ENCODE results near the gene RHOA.
A peak's percentile ranks its signal among the peaks of the same experiment; 100 is the strongest.
"Not testable (repeated sequence)": the region's sequence is repeated elsewhere in the genome, so short reads cannot be mapped to it uniquely, and the experiment has no call there.

RHOA gene

DNA sequence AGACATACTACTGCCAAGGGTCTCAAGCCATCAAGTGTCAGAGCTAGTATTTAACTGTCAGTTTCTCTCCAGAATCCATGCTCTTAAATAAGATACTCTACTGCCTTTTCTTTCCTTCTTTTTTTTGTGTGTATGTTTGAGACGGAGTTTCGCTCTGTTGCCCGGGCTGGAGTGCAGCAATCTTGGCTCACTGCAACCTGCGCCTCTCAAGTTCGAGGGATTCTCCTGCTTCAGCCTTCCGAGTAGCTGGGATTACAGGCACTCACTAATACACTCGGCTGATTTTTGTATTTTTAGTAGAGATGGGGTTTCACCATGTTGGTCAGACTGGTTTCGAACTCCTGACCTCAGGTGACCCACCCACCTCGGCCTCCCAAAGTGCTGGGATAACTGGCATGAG, 6.2 kb downstream of the RHOA start:
- peak overlapping the region; percentile 93 for H3K4ac ChIP-seq (ENCODE audit: low read depth, low read length)
- not testable (repeated sequence) for H3K36me3 ChIP-seq (ENCODE audit: control insufficient read depth in 1 of 2, insufficient read depth in 2 of 2, low read length in 2 of 2); H2AFZ ChIP-seq (ENCODE audit: insufficient read depth, low read length, poor library complexity); H3K4me3 ChIP-seq (ENCODE audit: low read depth, low read length); H2BK5ac ChIP-seq (ENCODE audit: low read depth, low read length, poor library complexity); H3K9ac ChIP-seq (ENCODE audit: low read length); H3K18ac ChIP-seq (ENCODE audit: low read length); H2BK12ac ChIP-seq (ENCODE audit: low read length); H3K9me3 ChIP-seq (ENCODE audit: insufficient read depth, low read depth, low read length); H4K91ac ChIP-seq (ENCODE audit: low read depth, low read length); H3K27me3 ChIP-seq (ENCODE audit: insufficient read depth, low read length); H3K23ac ChIP-seq (ENCODE audit: low read length); H2BK120ac ChIP-seq (ENCODE audit: insufficient read depth, low read length, poor library complexity); H3K14ac ChIP-seq (ENCODE audit: low read length); H3K4me2 ChIP-seq (ENCODE audit: low read length); H3K79me1 ChIP-seq (ENCODE audit: low read length); DNase-seq; H4K12ac ChIP-seq (ENCODE audit: low read depth, low read length); H4K8ac ChIP-seq (ENCODE audit: low read depth, low read length); H3K27ac ChIP-seq (ENCODE audit: low read depth, low read length); H2AK5ac ChIP-seq (ENCODE audit: low read length); H3K4me1 ChIP-seq (ENCODE audit: control insufficient read depth in 1 of 2, insufficient read depth in 2 of 2, low read length in 2 of 2)
- no CpG with 5 or more reads among the region's 9 CpGs for WGBS (ENCODE audit: extremely low coverage, insufficient coverage, insufficient read length)
- peaks cover 32% of the 10 kb centered on the region for H3K79me2 ChIP-seq (ENCODE audit: control insufficient read depth, insufficient read depth, low read length, poor library complexity)

DNA sequence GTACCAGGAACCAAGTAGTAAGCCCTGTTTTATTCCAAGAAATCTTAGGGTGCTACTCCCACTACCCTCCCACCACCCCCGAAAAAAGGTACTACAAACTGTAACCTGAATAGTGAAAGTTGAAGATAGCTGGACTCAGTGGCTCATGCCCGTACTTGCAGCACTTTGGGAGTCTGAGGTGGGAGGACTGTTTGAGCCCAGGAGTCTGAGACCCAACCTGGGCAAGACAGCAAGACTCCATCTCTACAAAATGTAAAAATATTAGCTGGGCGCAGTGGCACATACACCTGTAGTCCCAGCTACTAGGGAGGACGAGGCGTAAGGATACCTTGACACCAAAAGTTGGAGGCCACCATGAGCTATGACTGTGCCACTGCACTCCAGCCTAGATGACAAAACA, 7.9 kb downstream of the RHOA start:
- Histone ChIP-seq H3K9ac (ENCODE audit: low read length) (no peak overlapping the region), H3K4me3 (ENCODE audit: low read depth, low read length) (no peak overlapping the region), H2AK5ac (ENCODE audit: low read length) (no peak overlapping the region), H2BK120ac (ENCODE audit: insufficient read depth, low read length, poor library complexity) (no peak overlapping the region), H2BK5ac (ENCODE audit: low read depth, low read length, poor library complexity) (no peak overlapping the region), H3K36me3 (ENCODE audit: control insufficient read depth in 1 of 2, insufficient read depth in 2 of 2, low read length in 2 of 2) (peaks cover 5 to 8% of the 10 kb centered on the region in 2 experiments), H3K27ac (ENCODE audit: low read depth, low read length) (no peak overlapping the region), H4K91ac (ENCODE audit: low read depth, low read length) (no peak overlapping the region), H3K79me1 (ENCODE audit: low read length) (no peaks in the 10 kb centered on the region), H3K4me2 (ENCODE audit: low read length) (no peak overlapping the region), H3K23ac (ENCODE audit: low read length) (no peak overlapping the region), H4K8ac (ENCODE audit: low read depth, low read length) (no peak overlapping the region), H3K18ac (ENCODE audit: low read length) (no peak overlapping the region), H3K4ac (ENCODE audit: low read depth, low read length) (peak overlapping the region; percentile 95), H2BK12ac (ENCODE audit: low read length) (no peak overlapping the region), H3K4me1 (ENCODE audit: control insufficient read depth in 1 of 2, insufficient read depth in 2 of 2, low read length in 2 of 2) (peaks cover 3 to 5% of the 10 kb centered on the region in 2 experiments), H3K9me3 (ENCODE audit: insufficient read depth, low read depth, low read length) (no peaks in the 10 kb centered on the region), H3K14ac (ENCODE audit: low read length) (no peak overlapping the region), H4K12ac (ENCODE audit: low read depth, low read length) (no peak overlapping the region), H2AFZ (ENCODE audit: insufficient read depth, low read length, poor library complexity) (no peak overlapping the region), H3K79me2 (ENCODE audit: control insufficient read depth, insufficient read depth, low read length, poor library complexity) (peaks cover 30% of the 10 kb centered on the region), H3K27me3 (ENCODE audit: insufficient read depth, low read length) (no peaks in the 10 kb centered on the region)
- DNase-seq: no peak
- WGBS (ENCODE audit: extremely low coverage, insufficient coverage, insufficient read length): no CpG with 5 or more reads among the region's 5 CpGs

DNA sequence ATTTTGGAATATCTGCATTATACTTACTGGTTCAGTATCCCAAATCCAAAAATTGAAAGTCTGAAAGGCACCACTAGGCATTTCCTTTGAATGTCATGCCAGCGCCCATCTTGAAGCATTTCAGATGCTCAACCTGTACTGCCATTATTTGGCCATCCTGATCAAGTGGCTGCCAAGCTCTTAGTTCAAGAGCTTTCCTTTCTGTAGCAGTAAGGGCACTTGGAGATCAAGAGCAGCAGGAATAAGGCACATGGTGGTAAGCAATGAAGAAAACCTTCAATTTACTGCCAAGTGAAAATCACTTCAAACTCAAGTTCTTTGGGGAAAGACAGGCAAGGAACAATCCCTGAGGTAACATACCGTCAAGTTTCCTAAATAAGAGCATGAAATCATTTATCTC, 10.0 kb downstream of the RHOA start:
- H2AFZ ChIP-seq (ENCODE audit: insufficient read depth, low read length, poor library complexity): no peak overlapping the region
- no peak overlapping the region for H2AK5ac ChIP-seq (ENCODE audit: low read length)
- no CpG with 5 or more reads among the region's 2 CpGs for WGBS (ENCODE audit: extremely low coverage, insufficient coverage, insufficient read length)

DNA sequence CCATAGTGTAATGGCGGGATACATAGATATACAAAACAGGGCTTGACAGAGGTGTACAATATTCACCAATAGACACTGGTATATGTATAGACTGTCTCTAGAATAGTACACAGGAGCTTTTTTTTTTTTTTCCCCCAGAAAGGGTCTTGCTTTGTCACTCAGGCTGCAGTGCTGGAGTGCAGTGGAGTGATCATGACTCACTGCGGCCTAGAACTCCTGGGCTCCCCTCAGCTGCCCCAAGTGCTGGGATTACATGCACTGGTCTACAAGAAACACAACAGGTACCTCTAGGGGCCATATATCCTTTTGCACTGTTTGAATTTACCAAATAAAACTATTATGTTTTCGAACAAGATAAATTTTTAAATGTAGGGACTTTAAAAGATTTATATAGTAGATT, 12.3 kb downstream of the RHOA start:
- Histone ChIP-seq H3K36me3 (ENCODE audit: control insufficient read depth in 1 of 2, insufficient read depth in 2 of 2, low read length in 2 of 2) (peaks cover 15 to 21% of the 10 kb centered on the region in 2 experiments), H3K4ac (ENCODE audit: low read depth, low read length) (peak overlapping the region; percentile 86), H3K4me1 (ENCODE audit: control insufficient read depth in 1 of 2, insufficient read depth in 2 of 2, low read length in 2 of 2) (no peaks in the 10 kb centered on the region), H2AFZ (ENCODE audit: insufficient read depth, low read length, poor library complexity) (no peak overlapping the region), H2BK12ac (ENCODE audit: low read length) (no peak overlapping the region), H2BK120ac (ENCODE audit: insufficient read depth, low read length, poor library complexity) (no peak overlapping the region), H2BK5ac (ENCODE audit: low read depth, low read length, poor library complexity) (no peak overlapping the region), H3K79me2 (ENCODE audit: control insufficient read depth, insufficient read depth, low read length, poor library complexity) (peaks cover 35% of the 10 kb centered on the region), H3K79me1 (ENCODE audit: low read length) (no peaks in the 10 kb centered on the region), H3K14ac (ENCODE audit: low read length) (no peak overlapping the region), H3K4me2 (ENCODE audit: low read length) (no peak overlapping the region), H3K27me3 (ENCODE audit: insufficient read depth, low read length) (no peaks in the 10 kb centered on the region), H4K91ac (ENCODE audit: low read depth, low read length) (no peak overlapping the region), H3K9me3 (ENCODE audit: insufficient read depth, low read depth, low read length) (no peaks in the 10 kb centered on the region), H3K23ac (ENCODE audit: low read length) (no peak overlapping the region), H3K9ac (ENCODE audit: low read length) (no peak overlapping the region), H3K27ac (ENCODE audit: low read depth, low read length) (no peak overlapping the region), H3K4me3 (ENCODE audit: low read depth, low read length) (no peak overlapping the region), H4K12ac (ENCODE audit: low read depth, low read length) (no peak overlapping the region), H2AK5ac (ENCODE audit: low read length) (no peak overlapping the region), H3K18ac (ENCODE audit: low read length) (no peak overlapping the region), H4K8ac (ENCODE audit: low read depth, low read length) (no peak overlapping the region)
- DNase-seq: no peak
- WGBS (ENCODE audit: extremely low coverage, insufficient coverage, insufficient read length): no CpG with 5 or more reads among the region's 3 CpGs

More for the DNA sequence above, 10.0 kb downstream of the RHOA start:
- no peak overlapping the region for H4K8ac ChIP-seq (ENCODE audit: low read depth, low read length)
- H4K91ac ChIP-seq (ENCODE audit: low read depth, low read length): no peak overlapping the region
- H2BK120ac ChIP-seq (ENCODE audit: insufficient read depth, low read length, poor library complexity): no peak overlapping the region
- H3K4me2 ChIP-seq (ENCODE audit: low read length): no peak overlapping the region
- peaks cover 7 to 12% of the 10 kb centered on the region in 2 experiments for H3K36me3 ChIP-seq (ENCODE audit: control insufficient read depth in 1 of 2, insufficient read depth in 2 of 2, low read length in 2 of 2)
- no peaks in the 10 kb centered on the region for H3K27me3 ChIP-seq (ENCODE audit: insufficient read depth, low read length)
- no peak overlapping the region for H3K18ac ChIP-seq (ENCODE audit: low read length)
- H3K4me3 ChIP-seq (ENCODE audit: low read depth, low read length): no peak overlapping the region
- H3K23ac ChIP-seq (ENCODE audit: low read length): no peak overlapping the region
- no peak overlapping the region for H3K27ac ChIP-seq (ENCODE audit: low read depth, low read length)
- H3K9me3 ChIP-seq (ENCODE audit: insufficient read depth, low read depth, low read length): no peaks in the 10 kb centered on the region
- H3K4me1 ChIP-seq (ENCODE audit: control insufficient read depth in 1 of 2, insufficient read depth in 2 of 2, low read length in 2 of 2): peaks cover 1 to 5% of the 10 kb centered on the region in 2 experiments
- no peak for DNase-seq
- H3K14ac ChIP-seq (ENCODE audit: low read length): no peak overlapping the region
- peak overlapping the region; percentile 94 for H3K4ac ChIP-seq (ENCODE audit: low read depth, low read length)
- H3K79me2 ChIP-seq (ENCODE audit: control insufficient read depth, insufficient read depth, low read length, poor library complexity): peaks cover 30% of the 10 kb centered on the region
- H4K12ac ChIP-seq (ENCODE audit: low read depth, low read length): no peak overlapping the region
- H2BK5ac ChIP-seq (ENCODE audit: low read depth, low read length, poor library complexity): no peak overlapping the region
- no peak overlapping the region for H2BK12ac ChIP-seq (ENCODE audit: low read length)
- H3K79me1 ChIP-seq (ENCODE audit: low read length): no peaks in the 10 kb centered on the region
- H3K9ac ChIP-seq (ENCODE audit: low read length): no peak overlapping the region
